ENCODE data around the gene COTL1.

COTL1 gene

GRCh38 chr16:84578538-84579126, 39.2 kb downstream of the COTL1 start:
- no peak for DNase-seq (ENCODE audit: low spot score)
- TF ChIP-seq CTCF (IDR thresholded peaks at IDR 0.05; ENCODE audit: extremely low read depth, missing control alignments) = no peak

- no peak for TF ChIP-seq CTCF (IDR thresholded peaks at IDR 0.05; ENCODE audit: extremely low read depth, missing control alignments)
- DNase-seq (ENCODE audit: low spot score) = no peak
Observed at GRCh38 chr16:84577034-84577803, 40.7 kb downstream of the COTL1 start.

- no peak for DNase-seq (ENCODE audit: low spot score)
- no peak for TF ChIP-seq CTCF (IDR thresholded peaks at IDR 0.05; ENCODE audit: extremely low read depth, missing control alignments)
Observed at GRCh38 chr16:84575914-84576313, 42.0 kb downstream of the COTL1 start.

- no peak for DNase-seq (ENCODE audit: low spot score)
- TF ChIP-seq CTCF (IDR thresholded peaks at IDR 0.05; ENCODE audit: extremely low read depth, missing control alignments) = no peak
Observed at GRCh38 chr16:84574191-84574590, 43.7 kb downstream of the COTL1 start.

- no peak for DNase-seq (ENCODE audit: low spot score)
- TF ChIP-seq CTCF (IDR thresholded peaks at IDR 0.05; ENCODE audit: extremely low read depth, missing control alignments) = no peak
Observed at GRCh38 chr16:84572096-84572495, 45.8 kb downstream of the COTL1 start.

GRCh38 chr16:84571506-84571905, 46.4 kb downstream of the COTL1 start:
- no peak for DNase-seq (ENCODE audit: low spot score)
- no peak for TF ChIP-seq CTCF (IDR thresholded peaks at IDR 0.05; ENCODE audit: extremely low read depth, missing control alignments)

GRCh38 chr16:84570739-84571403, 47.0 kb downstream of the COTL1 start:
- no peak for DNase-seq (ENCODE audit: low spot score)
- no peak for TF ChIP-seq CTCF (IDR thresholded peaks at IDR 0.05; ENCODE audit: extremely low read depth, missing control alignments)
